H9 (cell line): ENCODE measurements around the gene SURF4. TPM values are rescaled to one million over a fixed set of nuclear protein-coding genes. Genes with fewer than 3 reads are reported as not detected.

Experiments used
- DNase-seq: peaks from one replicate; pipeline ENCODE4 v3.0.0-alpha.2; 2017
- H2AFZ ChIP-seq: one replicate; pipeline ENCODE4 v1.6.1; 2013; ENCODE audit warnings: mild to moderate bottlenecking, low read length, control low read depth, moderate library complexity
- H2AK5ac ChIP-seq: 2 replicates; pipeline ENCODE4 v1.6.1; 2013; ENCODE audit warnings: low read length, control low read depth, mixed read lengths; ENCODE audit not compliant: insufficient read length
- H2BK120ac ChIP-seq: one replicate; pipeline ENCODE4 v1.6.1; 2013; ENCODE audit warnings: low read depth, mild to moderate bottlenecking, low read length, control low read depth, inconsistent platforms; ENCODE audit not compliant: poor library complexity, severe bottlenecking
- H2BK12ac ChIP-seq: 2 replicates; pipeline ENCODE4 v1.6.1; 2013; ENCODE audit warnings: low read length, control low read depth, mixed read lengths, low read depth; ENCODE audit not compliant: insufficient read length
- H2BK15ac ChIP-seq: 2 replicates; pipeline ENCODE4 v1.6.1; 2013; ENCODE audit warnings: low read depth, low read length, control low read depth
- H2BK20ac ChIP-seq: one replicate; pipeline ENCODE4 v1.6.1; 2013; ENCODE audit warnings: low read depth, mild to moderate bottlenecking, low read length, control low read depth, inconsistent platforms; ENCODE audit not compliant: poor library complexity, severe bottlenecking
- H2BK5ac ChIP-seq: 2 replicates; pipeline ENCODE4 v1.6.1; 2013; ENCODE audit warnings: low read length, control low read depth, mixed read lengths; ENCODE audit not compliant: insufficient read length
- H3K14ac ChIP-seq: 2 replicates; pipeline ENCODE4 v1.6.1; 2013; ENCODE audit warnings: low read length, control low read depth; ENCODE audit not compliant: insufficient read depth
- H3K18ac ChIP-seq: 2 replicates; pipeline ENCODE4 v1.6.1; 2013; ENCODE audit warnings: low read depth, mild to moderate bottlenecking, mixed read lengths, low read length, control low read depth; ENCODE audit not compliant: insufficient read length
- H3K23ac ChIP-seq: 2 replicates; pipeline ENCODE4 v1.6.1; 2013; ENCODE audit warnings: low read length, control low read depth, mixed read lengths, low read depth; ENCODE audit not compliant: insufficient read length
- H3K23me2 ChIP-seq: 2 replicates; pipeline ENCODE4 v1.6.1; 2013; ENCODE audit warnings: low read depth, mild to moderate bottlenecking, mixed read lengths, low read length, control low read depth; ENCODE audit not compliant: insufficient read length, poor library complexity, severe bottlenecking
- H3K27ac ChIP-seq: 2 replicates; pipeline ENCODE4 v1.5.1; 2013; ENCODE audit warnings: low read length, control low read depth, mixed read lengths, low read depth; ENCODE audit not compliant: insufficient read length
- H3K27me3 ChIP-seq: 2 replicates; pipeline ENCODE4 v1.6.1; 2013; ENCODE audit warnings: low read length, control low read depth, inconsistent platforms; ENCODE audit not compliant: insufficient read depth
- H3K4ac ChIP-seq: 2 replicates; pipeline ENCODE4 v1.6.1; 2013; ENCODE audit warnings: low read depth, mild to moderate bottlenecking, control low read depth, inconsistent platforms, low read length, moderate library complexity
- H3K4me1 ChIP-seq: 2 replicates; pipeline ENCODE4 v1.6.1; 2013; ENCODE audit warnings: low read length, control low read depth, inconsistent platforms; ENCODE audit not compliant: insufficient read depth
- H3K4me2 ChIP-seq: 2 replicates; pipeline ENCODE4 v1.6.1; 2013; ENCODE audit warnings: low read length, control low read depth, mixed read lengths; ENCODE audit not compliant: insufficient read length, insufficient read depth
- H3K56ac ChIP-seq: 2 replicates; pipeline ENCODE4 v1.6.1; 2013; ENCODE audit warnings: low read depth, mild to moderate bottlenecking, mixed read lengths, low read length, control low read depth; ENCODE audit not compliant: insufficient read length
- H3K79me1 ChIP-seq: 2 replicates; pipeline ENCODE4 v1.6.1; 2013; ENCODE audit warnings: low read depth, mild to moderate bottlenecking, moderate library complexity, low read length, control low read depth, inconsistent platforms; ENCODE audit not compliant: insufficient read depth, poor library complexity, severe bottlenecking
- H3K79me2 ChIP-seq: 2 replicates; pipeline ENCODE4 v1.6.1; 2013; ENCODE audit warnings: low read length, control low read depth, inconsistent platforms; ENCODE audit not compliant: insufficient read depth
- H3K9ac ChIP-seq: 2 replicates; pipeline ENCODE4 v1.6.1; 2013; ENCODE audit warnings: low read length, control low read depth, mixed read lengths; ENCODE audit not compliant: insufficient read length; ENCODE audit errors: extremely low read depth
- H3K9me3 ChIP-seq: one replicate; pipeline ENCODE4 v1.6.1; 2013; ENCODE audit warnings: low read depth, low read length, inconsistent platforms; ENCODE audit not compliant: control insufficient read depth
- H3T11ph ChIP-seq: one replicate; pipeline ENCODE4 v1.6.1; 2013; ENCODE audit warnings: mild to moderate bottlenecking, low read length, control low read depth, inconsistent platforms
- H4K20me1 ChIP-seq: one replicate; pipeline ENCODE4 v1.6.1; 2013; ENCODE audit not compliant: control insufficient read depth, insufficient read length, insufficient read depth
- H4K5ac ChIP-seq: 2 replicates; pipeline ENCODE4 v1.6.1; 2013; ENCODE audit warnings: low read depth, mild to moderate bottlenecking, mixed read lengths, low read length, control low read depth; ENCODE audit not compliant: insufficient read length
- H4K8ac ChIP-seq: replicated peaks from 2 replicates; pipeline ENCODE4 v1.6.1; 2013; ENCODE audit warnings: low read length, control low read depth, mixed read lengths, low read depth; ENCODE audit not compliant: insufficient read length
- H4K91ac ChIP-seq: 2 replicates; pipeline ENCODE4 v1.6.1; 2013; ENCODE audit warnings: low read depth, mild to moderate bottlenecking, moderate library complexity, mixed read lengths, low read length, control low read depth; ENCODE audit not compliant: insufficient read length
- H3K27ac Mint-ChIP-seq, 3 experiments: 2 replicates in 2 of 3; 3 replicates in 1 of 3; pipeline ENCODE4 v1.8.0; 2020 to 2021; ENCODE audit warnings: mixed read lengths in 3 of 3, mild to moderate bottlenecking in 1 of 3, moderate library complexity in 1 of 3
- H3K27me3 Mint-ChIP-seq: 2 replicates; pipeline ENCODE4 v1.8.0; 2021; ENCODE audit warnings: low read depth, mild to moderate bottlenecking, moderate library complexity, mixed read lengths
- H3K36me3 Mint-ChIP-seq, 3 experiments: 2 replicates in 2 of 3; 3 replicates in 1 of 3; pipeline ENCODE4 v1.8.0; 2020 to 2021; ENCODE audit warnings: low read depth in 3 of 3, mixed read lengths in 3 of 3; ENCODE audit not compliant: insufficient read depth in 1 of 3
- H3K4me1 Mint-ChIP-seq, 2 experiments: 2 replicates each; pipeline ENCODE4 v1.8.0; 2020; ENCODE audit warnings: mixed read lengths in 2 of 2
- H3K4me3 Mint-ChIP-seq, 2 experiments: 2 replicates in 1 of 2; 3 replicates in 1 of 2; pipeline ENCODE4 v1.8.0; 2020 to 2021; ENCODE audit warnings: mild to moderate bottlenecking in 2 of 2, mixed read lengths in 2 of 2, moderate library complexity in 1 of 2
- H3K9me3 Mint-ChIP-seq, 2 experiments: 2 replicates in 1 of 2; 3 replicates in 1 of 2; pipeline ENCODE4 v1.8.0; 2020; ENCODE audit warnings: mild to moderate bottlenecking in 2 of 2, mixed read lengths in 2 of 2, moderate library complexity in 1 of 2
- CTCF ChIP-seq: fragments of 200-600 bp; sonication (generic); conservative IDR thresholded peaks from 3 replicates; pipeline ENCODE4 v1.8.0; 2021; ENCODE audit warnings: antibody characterized with exemption, mild to moderate bottlenecking
- WGBS: extraction: QIAGEN DNeasy Blood & Tissue Kit; methylation state at CpG from one replicate; pipeline ENCODE4 v1.1.7; 2013; ENCODE audit warnings: missing lambda C conversion rate, low lambda C conversion rate, mixed read lengths; ENCODE audit not compliant: insufficient read length; ENCODE audit errors: extremely low coverage; 5-methylcytosine and 5-hydroxymethylcytosine counted together
- total RNA-seq: library from RNA; stranded (reverse); gene quantifications from 2 replicates; pipeline ENCODE4 v1.2.1, GENCODE V29; 2021

The SURF4 gene
- total RNA-seq, 1 experiment from 2014 or later: 146 TPM

DNA sequence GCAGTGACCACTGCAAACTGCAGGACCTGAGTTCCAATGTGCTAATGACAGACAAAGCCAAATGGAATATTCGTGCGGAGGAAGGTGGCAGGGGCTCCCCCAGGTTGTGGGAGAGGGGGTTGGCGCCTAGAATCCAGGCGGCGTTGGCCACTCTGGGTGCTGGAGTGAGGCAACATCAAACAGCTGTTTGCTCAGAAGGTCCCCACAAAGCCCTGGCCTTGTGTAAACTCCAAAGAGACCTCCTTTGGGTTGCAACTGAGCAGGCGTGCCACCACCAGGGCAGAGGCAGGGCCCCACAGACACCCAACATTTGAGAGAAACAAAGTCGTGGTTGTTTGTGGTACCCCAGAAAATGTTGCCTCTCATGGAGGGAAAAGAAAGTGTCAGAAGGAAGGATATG is 14.9 kb upstream of the SURF4 start:
- Histone ChIP-seq H3K9ac (no peak overlapping the region), H2BK120ac (no peak overlapping the region), H3K9me3 (no peaks in the 10 kb centered on the region), H3K27ac (no peak overlapping the region), H3K79me1 (no peaks in the 10 kb centered on the region), H3K4ac (no peak overlapping the region), H3K4me1 (no peaks in the 10 kb centered on the region), H3K4me2 (no peak overlapping the region), H3K23me2 (no peaks in the 10 kb centered on the region), H3K18ac (no peak overlapping the region), H2BK5ac (no peak overlapping the region), H2BK20ac (no peak overlapping the region), H4K91ac (no peak overlapping the region), H4K5ac (no peak overlapping the region), H4K8ac (no peak overlapping the region), H3T11ph (no peak overlapping the region), H4K20me1 (no peaks in the 10 kb centered on the region), H3K14ac (no peak overlapping the region), H3K56ac (no peak overlapping the region), H3K27me3 (no peaks in the 10 kb centered on the region), H2AK5ac (no peak overlapping the region), H3K79me2 (no peaks in the 10 kb centered on the region), H2BK12ac (no peak overlapping the region), H2BK15ac (no peak overlapping the region), H3K23ac (no peak overlapping the region), H2AFZ (no peak overlapping the region)
- no peak for DNase-seq
- Mint-ChIP-seq H3K4me3 (no peak overlapping the region), H3K4me1 (no peaks in the 10 kb centered on the region), H3K27me3 (peaks cover 34% of the 10 kb centered on the region), H3K9me3 (peaks cover 15% of the 10 kb centered on the region in 2 experiments), H3K27ac (no peak overlapping the region), H3K36me3 (peaks cover 0 to 1% (median 0%) of the 10 kb centered on the region in 3 experiments; a peak in 1 of 7 replicates)
- WGBS: no CpG with 5 or more reads among the region's 7 CpGs
- TF ChIP-seq CTCF: no peak
